ENCODE data around the gene ZNF688. TPM values are rescaled to one million over a fixed set of nuclear protein-coding genes. Genes with fewer than 3 reads are reported as not detected.

The ZNF688 gene
- total and polyA plus RNA-seq, 2 of the 13 experiments (the other 11 are each of a cell fraction or from before 2014, with no cell fraction given) = 2.4 to 5.4 TPM

DNA sequence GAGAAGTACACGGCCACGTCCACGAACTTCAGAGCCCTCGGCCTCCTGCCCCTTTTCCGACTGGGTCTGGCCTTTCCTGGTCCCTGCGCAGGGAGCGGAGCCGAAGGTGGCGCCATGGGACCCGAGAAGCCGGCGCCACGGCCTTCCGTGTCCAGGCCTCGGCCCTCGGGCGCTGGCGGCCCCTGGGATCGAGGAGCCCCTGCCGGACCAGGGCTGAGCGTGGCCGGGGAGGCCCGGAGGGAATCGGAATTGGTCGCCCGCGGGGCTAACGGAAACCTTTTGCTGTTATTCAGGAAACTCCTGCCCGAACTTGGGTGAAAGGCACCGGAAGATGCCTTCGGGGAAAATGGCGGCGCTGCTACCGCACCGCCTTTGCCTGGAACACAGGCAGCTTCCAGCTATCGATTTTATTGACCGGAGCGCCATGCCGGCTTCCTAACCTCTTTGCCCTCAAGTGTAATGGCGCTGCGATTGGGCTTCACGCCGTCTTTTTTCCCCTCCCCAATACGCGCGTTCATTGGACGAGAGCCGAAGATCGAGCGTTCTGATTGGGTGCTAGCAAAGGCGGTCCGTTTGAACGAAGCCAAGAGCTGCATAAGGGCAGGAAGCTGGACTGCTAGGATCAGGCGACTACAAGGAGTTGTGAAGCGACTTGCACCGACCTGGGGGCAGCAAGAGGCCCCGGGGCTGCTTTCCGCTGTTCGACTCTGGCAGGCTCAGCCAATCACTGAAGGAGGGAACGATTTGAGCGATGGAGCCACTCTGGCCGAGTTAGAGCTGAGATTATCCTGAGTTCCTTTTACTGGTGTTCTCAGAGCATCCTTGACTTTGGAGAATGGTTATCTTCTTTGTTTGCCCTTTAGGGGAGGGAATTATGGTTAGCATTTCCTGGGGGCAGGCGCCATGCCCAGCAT is 38.7 kb upstream of the ZNF688 start, which contains the start of gene ZNF689 (continued):
- TF ChIP-seq, protein P1, sequence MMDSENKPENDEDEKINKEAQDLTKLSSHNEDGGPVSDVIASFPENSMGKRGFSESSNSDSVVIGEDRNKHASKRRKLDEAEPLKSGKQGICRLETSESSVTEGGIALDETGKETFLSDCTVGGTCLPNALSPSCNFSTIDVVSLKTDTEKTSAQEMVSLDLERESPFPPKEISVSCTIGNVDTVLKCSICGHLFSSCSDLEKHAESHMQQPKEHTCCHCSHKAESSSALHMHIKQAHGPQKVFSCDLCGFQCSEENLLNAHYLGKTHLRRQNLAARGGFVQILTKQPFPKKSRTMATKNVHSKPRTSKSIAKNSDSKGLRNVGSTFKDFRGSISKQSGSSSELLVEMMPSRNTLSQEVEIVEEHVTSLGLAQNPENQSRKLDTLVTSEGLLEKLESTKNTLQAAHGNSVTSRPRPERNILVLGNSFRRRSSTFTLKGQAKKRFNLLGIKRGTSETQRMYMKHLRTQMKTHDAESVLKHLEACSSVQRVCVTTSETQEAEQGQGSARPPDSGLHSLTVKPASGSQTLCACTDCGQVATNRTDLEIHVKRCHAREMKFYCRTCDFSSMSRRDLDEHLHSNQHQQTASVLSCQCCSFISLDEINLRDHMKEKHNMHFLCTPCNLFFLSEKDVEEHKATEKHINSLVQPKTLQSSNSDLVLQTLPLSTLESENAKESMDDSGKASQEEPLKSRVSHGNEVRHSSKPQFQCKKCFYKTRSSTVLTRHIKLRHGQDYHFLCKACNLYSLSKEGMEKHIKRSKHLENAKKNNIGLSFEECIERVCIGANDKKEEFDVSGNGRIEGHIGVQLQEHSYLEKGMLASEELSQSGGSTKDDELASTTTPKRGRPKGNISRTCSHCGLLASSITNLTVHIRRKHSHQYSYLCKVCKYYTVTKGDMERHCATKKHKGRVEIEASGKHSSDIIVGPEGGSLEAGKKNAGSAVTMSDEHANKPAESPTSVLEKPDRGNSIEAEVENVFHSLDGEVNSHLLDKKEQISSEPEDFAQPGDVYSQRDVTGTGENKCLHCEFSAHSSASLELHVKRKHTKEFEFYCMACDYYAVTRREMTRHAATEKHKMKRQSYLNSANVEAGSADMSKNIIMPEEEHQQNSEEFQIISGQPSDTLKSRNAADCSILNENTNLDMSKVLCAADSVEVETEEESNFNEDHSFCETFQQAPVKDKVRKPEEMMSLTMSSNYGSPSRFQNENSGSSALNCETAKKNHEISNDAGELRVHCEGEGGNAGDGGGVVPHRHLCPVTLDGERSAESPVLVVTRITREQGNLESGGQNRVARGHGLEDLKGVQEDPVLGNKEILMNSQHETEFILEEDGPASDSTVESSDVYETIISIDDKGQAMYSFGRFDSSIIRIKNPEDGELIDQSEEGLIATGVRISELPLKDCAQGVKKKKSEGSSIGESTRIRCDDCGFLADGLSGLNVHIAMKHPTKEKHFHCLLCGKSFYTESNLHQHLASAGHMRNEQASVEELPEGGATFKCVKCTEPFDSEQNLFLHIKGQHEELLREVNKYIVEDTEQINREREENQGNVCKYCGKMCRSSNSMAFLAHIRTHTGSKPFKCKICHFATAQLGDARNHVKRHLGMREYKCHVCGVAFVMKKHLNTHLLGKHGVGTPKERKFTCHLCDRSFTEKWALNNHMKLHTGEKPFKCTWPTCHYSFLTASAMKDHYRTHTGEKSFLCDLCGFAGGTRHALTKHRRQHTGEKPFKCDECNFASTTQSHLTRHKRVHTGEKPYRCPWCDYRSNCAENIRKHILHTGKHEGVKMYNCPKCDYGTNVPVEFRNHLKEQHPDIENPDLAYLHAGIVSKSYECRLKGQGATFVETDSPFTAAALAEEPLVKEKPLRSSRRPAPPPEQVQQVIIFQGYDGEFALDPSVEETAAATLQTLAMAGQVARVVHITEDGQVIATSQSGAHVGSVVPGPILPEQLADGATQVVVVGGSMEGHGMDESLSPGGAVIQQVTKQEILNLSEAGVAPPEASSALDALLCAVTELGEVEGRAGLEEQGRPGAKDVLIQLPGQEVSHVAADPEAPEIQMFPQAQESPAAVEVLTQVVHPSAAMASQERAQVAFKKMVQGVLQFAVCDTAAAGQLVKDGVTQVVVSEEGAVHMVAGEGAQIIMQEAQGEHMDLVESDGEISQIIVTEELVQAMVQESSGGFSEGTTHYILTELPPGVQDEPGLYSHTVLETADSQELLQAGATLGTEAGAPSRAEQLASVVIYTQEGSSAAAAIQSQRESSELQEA (CRISPR knock-in tag; IDR thresholded peaks at IDR 0.05; ENCODE audit: not compliant biosample characterization) = peak; percentile 99
- TF ChIP-seq ZNF274 (CRISPR knock-in tag; IDR thresholded peaks at IDR 0.05) (peak; percentile 96), EZH2 (conservative IDR thresholded peaks at IDR 0.05; ENCODE audit: low read depth, low read length) (no peak), TGIF2 (CRISPR knock-in tag; IDR thresholded peaks at IDR 0.05) (peak; percentile 69), KDM3A (CRISPR knock-in tag; IDR thresholded peaks at IDR 0.05; ENCODE audit: low read depth) (peak; percentile 95; the same call in 1 of the 2 replicates), CBX5 (CRISPR knock-in tag; IDR thresholded peaks at IDR 0.05; ENCODE audit: borderline replicate concordance) (peak; percentile 92), ZSCAN12 (CRISPR knock-in tag; IDR thresholded peaks at IDR 0.05) (peak; percentile 49; the same call in 1 of the 2 replicates), ZXDC (CRISPR knock-in tag; IDR thresholded peaks at IDR 0.05) (no peak), MAFG (CRISPR knock-in tag; IDR thresholded peaks at IDR 0.05) (no peak; the same call in 1 of the 2 replicates)
- TF ChIP-seq, protein P2, sequence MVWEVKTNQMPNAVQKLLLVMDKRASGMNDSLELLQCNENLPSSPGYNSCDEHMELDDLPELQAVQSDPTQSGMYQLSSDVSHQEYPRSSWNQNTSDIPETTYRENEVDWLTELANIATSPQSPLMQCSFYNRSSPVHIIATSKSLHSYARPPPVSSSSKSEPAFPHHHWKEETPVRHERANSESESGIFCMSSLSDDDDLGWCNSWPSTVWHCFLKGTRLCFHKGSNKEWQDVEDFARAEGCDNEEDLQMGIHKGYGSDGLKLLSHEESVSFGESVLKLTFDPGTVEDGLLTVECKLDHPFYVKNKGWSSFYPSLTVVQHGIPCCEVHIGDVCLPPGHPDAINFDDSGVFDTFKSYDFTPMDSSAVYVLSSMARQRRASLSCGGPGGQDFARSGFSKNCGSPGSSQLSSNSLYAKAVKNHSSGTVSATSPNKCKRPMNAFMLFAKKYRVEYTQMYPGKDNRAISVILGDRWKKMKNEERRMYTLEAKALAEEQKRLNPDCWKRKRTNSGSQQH (CRISPR knock-in tag; IDR thresholded peaks at IDR 0.05; ENCODE audit: low read depth) = peak; percentile 84
- TF ChIP-seq, protein P3, sequence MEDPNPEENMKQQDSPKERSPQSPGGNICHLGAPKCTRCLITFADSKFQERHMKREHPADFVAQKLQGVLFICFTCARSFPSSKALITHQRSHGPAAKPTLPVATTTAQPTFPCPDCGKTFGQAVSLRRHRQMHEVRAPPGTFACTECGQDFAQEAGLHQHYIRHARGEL (CRISPR knock-in tag; IDR thresholded peaks at IDR 0.05) = peak; percentile 97

Data from HepG2 (cell line).